GM12892 (cell line): Measurements from ENCODE around the gene ERVFRD-1.

ENCODE experiments used
- POLR2A ChIP-seq: IDR thresholded peaks from 2 replicates; pipeline ENCODE4 v1.6.1; 2011; ENCODE audit warnings: low read depth, low read length, control low read depth
- TAF1 ChIP-seq: IDR thresholded peaks from 2 replicates; pipeline ENCODE4 v1.6.1; 2011; ENCODE audit warnings: low read depth, mild to moderate bottlenecking, control low read depth, low read length, borderline replicate concordance

- TF ChIP-seq POLR2A (no peak), TAF1 (no peak)
Measured at GRCh38 chr6:11094941-11095340, 16.6 kb downstream of the ERVFRD-1 start.
